ENCODE measurements around the gene CRYBG3. TPM values are rescaled to one million over a fixed set of nuclear protein-coding genes. Genes with fewer than 3 reads are reported as not detected.

The CRYBG3 gene
- total RNA-seq, 1 experiment from 2014 or later: 5.9 TPM

- H3K9me3 Mint-ChIP-seq: peaks cover 0 to 7% of the 10 kb centered on the region in 2 experiments; a peak in 3 of 5 replicates
Observed at GRCh38 chr3:97990624-97991292, 168.9 kb downstream of the CRYBG3 start.

More at GRCh38 chr3:97990624-97991292, 168.9 kb downstream of the CRYBG3 start:
- Histone ChIP-seq H2AK5ac (ENCODE audit: insufficient read length, low read length) (no peak overlapping the region), H3K79me2 (ENCODE audit: insufficient read depth, low read length) (no peaks in the 10 kb centered on the region), H4K91ac (ENCODE audit: insufficient read length, low read depth, low read length) (no peak overlapping the region), H3K4me1 (ENCODE audit: insufficient read depth, low read length) (peaks cover 4% of the 10 kb centered on the region; the same call in 1 of the 2 replicates), H2BK120ac (ENCODE audit: low read depth, low read length, poor library complexity, severe bottlenecking) (no peak overlapping the region), H4K20me1 (ENCODE audit: control insufficient read depth, insufficient read depth, insufficient read length) (no peaks in the 10 kb centered on the region), H3K18ac (ENCODE audit: insufficient read length, low read depth, low read length) (no peak overlapping the region), H4K8ac (replicated peaks; ENCODE audit: insufficient read length, low read depth, low read length) (no peak overlapping the region), H2BK12ac (ENCODE audit: insufficient read length, low read depth, low read length) (no peak overlapping the region), H3K9me3 (ENCODE audit: control insufficient read depth, low read depth, low read length) (no peaks in the 10 kb centered on the region), H2BK15ac (ENCODE audit: low read depth, low read length) (no peak overlapping the region), H2BK5ac (ENCODE audit: insufficient read length, low read length) (no peak overlapping the region), H4K5ac (ENCODE audit: insufficient read length, low read depth, low read length) (no peak overlapping the region), H2AFZ (ENCODE audit: low read length) (no peak overlapping the region), H2BK20ac (ENCODE audit: low read depth, low read length, poor library complexity, severe bottlenecking) (no peak overlapping the region), H3K14ac (ENCODE audit: insufficient read depth, low read length) (no peak overlapping the region), H3K27me3 (ENCODE audit: insufficient read depth, low read length) (no peaks in the 10 kb centered on the region), H3K23ac (ENCODE audit: insufficient read length, low read depth, low read length) (no peak overlapping the region), H3K56ac (ENCODE audit: insufficient read length, low read depth, low read length) (no peak overlapping the region), H3T11ph (ENCODE audit: low read length) (no peak overlapping the region), H3K23me2 (ENCODE audit: insufficient read length, low read depth, low read length, poor library complexity, severe bottlenecking) (peaks cover 5% of the 10 kb centered on the region), H3K79me1 (ENCODE audit: insufficient read depth, low read depth, low read length, poor library complexity, severe bottlenecking) (no peaks in the 10 kb centered on the region), H3K9ac (ENCODE audit: extremely low read depth, insufficient read length, low read length) (no peak overlapping the region), H3K4ac (ENCODE audit: low read depth, low read length) (no peak overlapping the region), H3K27ac (ENCODE audit: insufficient read length, low read depth, low read length) (no peak overlapping the region), H3K4me2 (ENCODE audit: insufficient read depth, insufficient read length, low read length) (no peak overlapping the region)
- H3K4me1 Mint-ChIP-seq: peaks cover 26 to 29% of the 10 kb centered on the region in 2 experiments
- H3K27me3 Mint-ChIP-seq (ENCODE audit: low read depth): no peaks in the 10 kb centered on the region
- H3K4me3 Mint-ChIP-seq: no peak overlapping the region
- H3K36me3 Mint-ChIP-seq (ENCODE audit: insufficient read depth in 1 of 3, low read depth in 3 of 3): peaks cover 0 to 8% (median 1%) of the 10 kb centered on the region in 3 experiments; a peak in 3 of 7 replicates
- WGBS (ENCODE audit: extremely low coverage, insufficient read length, low lambda C conversion rate): no CpG with 5 or more reads among the region's 2 CpGs
- TF ChIP-seq, protein P1, sequence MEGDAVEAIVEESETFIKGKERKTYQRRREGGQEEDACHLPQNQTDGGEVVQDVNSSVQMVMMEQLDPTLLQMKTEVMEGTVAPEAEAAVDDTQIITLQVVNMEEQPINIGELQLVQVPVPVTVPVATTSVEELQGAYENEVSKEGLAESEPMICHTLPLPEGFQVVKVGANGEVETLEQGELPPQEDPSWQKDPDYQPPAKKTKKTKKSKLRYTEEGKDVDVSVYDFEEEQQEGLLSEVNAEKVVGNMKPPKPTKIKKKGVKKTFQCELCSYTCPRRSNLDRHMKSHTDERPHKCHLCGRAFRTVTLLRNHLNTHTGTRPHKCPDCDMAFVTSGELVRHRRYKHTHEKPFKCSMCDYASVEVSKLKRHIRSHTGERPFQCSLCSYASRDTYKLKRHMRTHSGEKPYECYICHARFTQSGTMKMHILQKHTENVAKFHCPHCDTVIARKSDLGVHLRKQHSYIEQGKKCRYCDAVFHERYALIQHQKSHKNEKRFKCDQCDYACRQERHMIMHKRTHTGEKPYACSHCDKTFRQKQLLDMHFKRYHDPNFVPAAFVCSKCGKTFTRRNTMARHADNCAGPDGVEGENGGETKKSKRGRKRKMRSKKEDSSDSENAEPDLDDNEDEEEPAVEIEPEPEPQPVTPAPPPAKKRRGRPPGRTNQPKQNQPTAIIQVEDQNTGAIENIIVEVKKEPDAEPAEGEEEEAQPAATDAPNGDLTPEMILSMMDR (conservative IDR thresholded peaks at IDR 0.05): no peak
- H3K27ac Mint-ChIP-seq: no peak overlapping the region
- no peak for DNase-seq

All from H9 (cell line).